Nucleus accumbens (tissue), 56 donors: ENCODE measurements around the gene NR4A3.

ENCODE experiments used
- DNase-seq, 56 donors: peaks; one replicate each; lab custom pipeline; 2025; lab: John Stamatoyannopoulos, UW

Gene NR4A3

GRCh38 chr9:99811598-99812383 is 9.9 kb upstream of the NR4A3 start:
- peak in 2 of 56 donors; percentile 13 to 14 for DNase-seq

- no peak for DNase-seq
Observed at GRCh38 chr9:99813739-99814138, 7.9 kb upstream of the NR4A3 start.

- DNase-seq: no peak
Observed at GRCh38 chr9:99814359-99814758, 7.3 kb upstream of the NR4A3 start.

- no peak for DNase-seq
Observed at GRCh38 chr9:99816392-99816791, 5.3 kb upstream of the NR4A3 start.

GRCh38 chr9:99818500-99818899 is 3.2 kb upstream of the NR4A3 start:
- DNase-seq: no peak

DNA sequence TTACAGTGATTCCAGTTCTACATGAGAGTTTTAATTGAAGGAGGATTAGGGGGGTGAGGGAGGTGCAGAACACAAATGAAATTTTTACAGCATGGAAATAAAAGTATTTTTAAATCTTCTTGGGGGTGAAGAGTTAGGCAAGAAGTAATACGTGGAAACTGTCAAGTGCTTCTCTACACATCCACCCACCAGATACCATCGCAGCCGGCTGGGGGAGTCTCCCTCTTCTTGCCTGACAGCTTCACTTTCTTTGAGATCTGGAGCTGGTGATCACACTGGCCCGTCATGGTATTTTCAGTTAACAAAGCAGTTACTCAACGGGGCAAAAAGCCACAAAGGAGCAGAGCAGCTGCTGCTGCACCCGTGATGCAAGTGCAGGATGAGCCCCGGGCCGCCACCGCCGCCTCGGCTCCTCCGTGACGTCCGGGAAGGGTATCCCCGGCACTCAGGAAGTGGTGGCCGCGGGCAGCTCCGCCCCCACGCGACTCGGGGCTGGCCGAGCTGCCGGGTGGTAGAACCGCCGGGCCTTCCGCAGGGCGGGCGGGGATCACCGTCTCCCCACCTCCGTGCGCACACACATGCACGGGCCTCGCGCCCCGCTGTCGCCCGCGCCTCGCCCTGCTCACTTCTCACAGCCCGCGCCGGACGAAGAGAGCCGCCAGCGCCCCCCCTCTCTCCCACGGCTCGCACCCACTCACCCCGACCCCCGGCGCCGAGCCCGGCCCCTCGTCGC is 2.4 kb upstream of the NR4A3 start:
- DNase-seq: peak in 50 of 56 donors; percentile 35 to 91 (median 83)

DNA sequence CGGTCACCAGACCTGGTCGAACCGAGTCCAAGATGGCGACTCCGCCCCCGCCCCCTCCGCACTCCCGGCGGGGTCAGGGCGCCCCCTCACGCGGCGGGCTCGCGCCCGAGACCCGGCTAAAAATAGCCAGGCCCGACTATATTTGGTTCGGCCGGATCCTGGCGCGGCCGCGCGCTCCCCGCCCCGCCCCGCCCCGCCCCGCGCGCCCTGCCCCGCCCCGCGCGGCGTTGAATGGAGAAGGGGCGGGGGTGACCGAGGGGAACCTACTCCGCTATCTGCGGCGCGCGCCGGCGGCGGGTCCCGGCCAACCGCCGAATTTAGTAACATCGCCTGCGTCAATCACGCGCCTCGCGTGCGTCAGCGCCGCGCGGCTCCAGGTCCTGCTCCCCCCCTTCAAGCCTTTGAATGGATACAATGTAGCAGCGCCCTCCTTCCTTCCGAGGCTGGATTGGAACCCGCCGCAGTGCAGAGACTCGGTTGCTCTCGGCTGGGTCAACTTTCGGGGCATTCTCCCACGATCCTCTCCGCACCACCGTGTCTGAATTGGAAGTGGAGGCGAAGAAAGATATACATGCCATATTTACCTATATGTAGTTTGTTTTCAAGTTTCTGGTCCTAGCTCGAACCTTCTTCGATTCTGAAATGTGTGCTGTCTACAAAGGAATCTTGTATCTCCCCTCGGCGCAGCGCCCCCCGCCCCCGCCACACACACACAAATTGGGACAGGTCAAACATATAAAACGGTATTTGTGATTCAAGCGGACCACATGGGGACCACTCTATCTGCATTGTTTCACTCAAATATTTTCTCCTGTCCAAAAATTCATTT is 1.6 kb upstream of the NR4A3 start:
- peak; percentile 25 to 99 (median 89) for DNase-seq

GRCh38 chr9:99820685-99821395 is 845 bp upstream of the NR4A3 start:
- peak in 38 of 56 donors; percentile 18 to 85 (median 68) for DNase-seq

GRCh38 chr9:99822109-99822805 is 572 bp downstream of the NR4A3 start:
- DNase-seq: peak in 33 of 56 donors; percentile 17 to 72 (median 53)

DNA sequence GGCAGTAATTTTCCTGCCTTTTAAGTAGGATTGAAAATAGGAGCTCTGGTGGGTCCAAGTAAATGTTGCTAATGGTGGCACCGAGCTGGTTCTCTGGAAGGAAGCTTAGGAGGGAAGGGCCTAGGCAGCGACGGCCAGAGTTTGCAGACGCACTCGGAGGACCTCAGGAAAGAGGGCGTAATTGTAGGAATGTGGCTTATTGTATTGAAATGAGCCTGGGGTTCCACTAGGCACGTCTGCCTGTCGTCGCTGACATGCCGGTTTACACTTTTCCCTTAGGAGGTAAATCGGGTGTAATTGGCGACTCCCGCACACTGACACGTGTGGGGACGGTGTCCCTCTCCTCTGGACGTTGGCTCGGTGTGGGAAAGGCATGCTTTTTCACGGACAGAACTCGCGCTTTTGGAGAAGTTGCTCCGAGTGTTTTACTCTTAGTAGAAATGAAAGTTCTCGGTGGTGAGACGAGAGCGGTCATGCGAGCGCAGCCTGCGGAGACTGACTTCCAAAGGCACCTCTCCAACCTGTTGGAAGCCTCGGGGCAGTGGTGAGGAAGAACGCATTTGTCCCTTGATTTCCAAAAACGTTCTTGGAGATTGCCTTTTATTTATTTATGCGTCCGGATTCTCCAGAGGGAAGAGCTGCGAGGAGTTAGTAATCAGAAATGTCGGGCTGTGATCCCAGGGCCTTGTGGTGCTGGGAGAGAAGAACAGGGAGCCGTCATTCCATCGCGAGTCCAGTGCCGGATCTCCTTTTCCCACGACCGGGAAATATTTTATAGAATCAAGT is 1.3 kb downstream of the NR4A3 start:
- DNase-seq: peak in 16 of 56 donors; percentile 22 to 62 (median 46)

- DNase-seq: peak in 28 of 56 donors; percentile 8 to 75 (median 32)
Observed at GRCh38 chr9:99823681-99824377, 2.1 kb downstream of the NR4A3 start.

- peak in 5 of 56 donors; percentile 11 to 23 (median 16) for DNase-seq
Observed at GRCh38 chr9:99824378-99825171, 2.9 kb downstream of the NR4A3 start.

DNA sequence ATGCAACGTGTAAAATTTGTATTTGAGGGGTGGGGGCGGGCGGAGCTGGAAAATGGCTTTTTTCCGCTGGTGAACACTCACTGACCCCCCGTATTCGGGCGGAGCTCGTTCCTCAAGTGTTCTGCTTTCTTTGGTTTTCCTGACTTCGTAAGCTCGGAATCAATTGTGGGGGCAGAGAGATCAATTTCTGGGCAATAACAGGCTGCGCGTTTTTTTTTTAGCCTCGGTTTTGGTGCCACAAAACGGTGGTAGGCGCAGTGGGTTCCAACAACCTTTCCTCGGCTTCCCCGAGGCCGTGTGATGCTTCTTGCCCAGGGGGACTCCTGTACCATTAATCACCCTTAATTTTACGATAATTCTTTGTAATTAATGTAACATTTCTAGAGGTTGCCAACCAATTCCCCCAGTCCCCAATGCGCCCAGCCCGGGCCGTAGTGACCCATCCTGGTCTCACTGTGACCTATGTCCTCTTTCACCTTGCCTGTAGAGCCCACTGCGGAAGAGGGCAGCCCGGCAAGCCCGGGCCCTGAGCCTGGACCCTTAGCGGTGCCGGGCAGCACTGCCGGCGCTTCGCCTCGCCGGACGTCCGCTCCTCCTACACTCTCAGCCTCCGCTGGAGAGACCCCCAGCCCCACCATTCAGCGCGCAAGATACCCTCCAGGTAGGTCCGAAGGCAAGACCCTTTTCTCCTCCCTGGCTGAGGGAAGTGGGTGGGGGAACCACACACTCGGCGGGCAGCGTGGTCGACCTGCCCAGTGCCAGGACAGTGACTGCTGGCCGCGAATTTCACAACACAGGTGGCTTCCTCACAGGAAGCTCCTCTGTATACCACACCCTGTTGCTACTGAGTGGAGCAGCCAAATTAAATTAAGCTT is 3.7 kb downstream of the NR4A3 start:
- DNase-seq: no peak

DNA sequence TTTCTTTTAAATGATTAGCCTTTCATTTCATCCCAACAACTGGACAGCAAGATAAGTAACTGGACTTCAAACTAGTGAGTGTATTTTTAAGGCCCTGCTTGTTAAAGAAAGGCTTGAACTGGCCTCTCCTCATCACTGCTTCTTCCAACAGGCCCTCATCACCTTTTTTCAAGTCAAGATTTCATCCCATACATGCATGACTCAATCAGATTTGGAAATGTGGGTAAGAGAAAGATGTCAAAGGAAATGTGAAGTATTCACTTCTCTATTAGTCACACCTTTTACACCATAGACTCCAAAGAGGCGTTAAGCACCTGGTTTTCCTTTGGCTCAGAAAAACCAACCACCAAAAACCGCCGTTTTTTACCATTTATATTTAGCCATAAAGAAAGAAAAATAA is 4.9 kb downstream of the NR4A3 start:
- DNase-seq: no peak

- DNase-seq: no peak
Observed at GRCh38 chr9:99827244-99827643, 5.6 kb downstream of the NR4A3 start.

DNA sequence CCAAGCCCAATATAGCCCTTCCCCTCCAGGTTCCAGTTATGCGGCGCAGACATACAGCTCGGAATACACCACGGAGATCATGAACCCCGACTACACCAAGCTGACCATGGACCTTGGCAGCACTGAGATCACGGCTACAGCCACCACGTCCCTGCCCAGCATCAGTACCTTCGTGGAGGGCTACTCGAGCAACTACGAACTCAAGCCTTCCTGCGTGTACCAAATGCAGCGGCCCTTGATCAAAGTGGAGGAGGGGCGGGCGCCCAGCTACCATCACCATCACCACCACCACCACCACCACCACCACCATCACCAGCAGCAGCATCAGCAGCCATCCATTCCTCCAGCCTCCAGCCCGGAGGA is 6.3 kb downstream of the NR4A3 start:
- DNase-seq: no peak
